ENCODE measurements around the gene USP17L18.
A peak's percentile ranks its signal among the peaks of the same experiment; 100 is the strongest.
"Not testable (repeated sequence)": the region's sequence is repeated elsewhere in the genome, so short reads cannot be mapped to it uniquely, and the experiment has no call there.

Gene USP17L18

DNA sequence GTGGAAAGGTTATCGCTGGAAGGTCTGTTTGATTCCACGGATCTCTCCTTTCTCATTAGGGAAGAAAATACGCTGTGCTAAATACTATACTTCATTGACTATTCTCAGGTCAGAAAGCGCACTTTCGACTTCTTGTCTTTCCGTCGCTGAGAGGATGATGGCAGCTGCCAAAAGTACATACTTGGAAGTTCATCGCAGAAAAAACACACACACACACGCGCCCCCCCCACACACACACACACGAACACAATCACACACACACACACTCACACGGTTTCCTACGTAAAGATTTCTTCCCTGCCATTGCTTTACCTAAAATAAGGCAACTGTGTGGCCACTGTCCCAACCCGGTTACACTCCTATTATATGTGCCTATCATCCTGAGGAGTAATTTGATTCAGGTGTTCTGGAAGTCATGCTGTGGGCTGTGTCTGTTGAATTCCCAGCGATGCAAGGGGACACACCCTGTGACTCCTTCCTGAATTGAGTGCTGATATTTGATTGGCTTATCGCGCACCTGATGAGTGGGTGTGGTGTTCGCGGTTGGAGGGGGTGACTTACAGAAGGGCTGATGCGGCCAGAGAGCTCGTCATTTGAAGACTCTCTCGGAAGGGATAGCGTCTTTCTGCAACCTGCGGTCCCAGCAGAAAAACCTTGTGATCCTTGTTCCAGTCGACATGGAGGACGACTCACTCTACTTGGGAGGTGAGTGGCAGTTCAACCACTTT, at the start of gene USP17L18:
Gene USP17L18 (plus strand): TSS at position 678 of the 728 bp plus-strand sequence. CDS start 0 bp downstream, at position 678.
- peak in 1 of 2 donors; percentile 0 for DNase-seq (ENCODE audit: extremely low read depth in 1 of 2, low read depth in 1 of 2)

GRCh38 chr4:9210357-9210756, 38.1 kb upstream of the USP17L18 start, which contains the start of gene USP17L10:
Gene USP17L10, plus strand, starts transcription at chr4:9210657. Its CDS starts 0 bp downstream, at chr4:9210657.
- DNase-seq (ENCODE audit: extremely low read depth in 1 of 2, low read depth in 1 of 2), result not testable (repeated sequence)

GRCh38 chr4:9214701-9215100, 33.7 kb upstream of the USP17L18 start:
- not testable (repeated sequence) for DNase-seq (ENCODE audit: extremely low read depth in 1 of 2, low read depth in 1 of 2)

DNA sequence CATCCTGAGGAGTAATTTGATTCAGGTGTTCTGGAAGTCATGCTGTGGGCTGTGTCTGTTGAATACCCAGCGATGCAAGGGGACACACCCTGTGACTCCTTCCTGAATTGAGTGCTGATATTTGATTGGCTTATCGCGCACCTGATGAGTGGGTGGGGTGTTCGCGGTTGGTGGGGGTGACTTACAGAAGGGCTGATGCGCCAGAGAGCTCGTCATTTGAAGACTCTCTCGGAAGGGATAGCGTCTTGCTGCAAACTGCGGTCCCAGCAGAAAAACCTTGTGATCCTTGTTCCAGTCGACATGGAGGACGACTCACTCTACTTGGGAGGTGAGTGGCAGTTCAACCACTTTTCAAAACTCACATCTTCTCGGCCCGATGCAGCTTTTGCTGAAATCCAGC, 33.3 kb upstream of the USP17L18 start, which contains the start of gene USP17L11:
Gene USP17L11 (plus strand): TSS at position 301 of the 400 bp plus-strand sequence. CDS start 0 bp downstream, at position 301.
- DNase-seq (ENCODE audit: extremely low read depth in 1 of 2, low read depth in 1 of 2), result not testable (repeated sequence)

DNA sequence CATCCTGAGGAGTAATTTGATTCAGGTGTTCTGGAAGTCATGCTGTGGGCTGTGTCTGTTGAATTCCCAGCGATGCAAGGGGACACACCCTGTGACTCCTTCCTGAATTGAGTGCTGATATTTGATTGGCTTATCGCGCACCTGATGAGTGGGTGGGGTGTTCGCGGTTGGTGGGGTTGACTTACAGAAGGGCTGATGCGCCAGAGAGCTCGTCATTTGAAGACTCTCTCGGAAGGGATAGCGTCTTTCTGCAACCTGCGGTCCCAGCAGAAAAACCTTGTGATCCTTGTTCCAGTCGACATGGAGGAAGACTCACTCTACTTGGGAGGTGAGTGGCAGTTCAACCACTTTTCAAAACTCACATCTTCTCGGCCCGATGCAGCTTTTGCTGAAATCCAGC, 28.6 kb upstream of the USP17L18 start, which contains the start of gene USP17L12:
Gene USP17L12 (plus strand): TSS at position 301 of the 400 bp plus-strand sequence. CDS start 0 bp downstream, at position 301.
- DNase-seq (ENCODE audit: extremely low read depth in 1 of 2, low read depth in 1 of 2), result not testable (repeated sequence)

DNA sequence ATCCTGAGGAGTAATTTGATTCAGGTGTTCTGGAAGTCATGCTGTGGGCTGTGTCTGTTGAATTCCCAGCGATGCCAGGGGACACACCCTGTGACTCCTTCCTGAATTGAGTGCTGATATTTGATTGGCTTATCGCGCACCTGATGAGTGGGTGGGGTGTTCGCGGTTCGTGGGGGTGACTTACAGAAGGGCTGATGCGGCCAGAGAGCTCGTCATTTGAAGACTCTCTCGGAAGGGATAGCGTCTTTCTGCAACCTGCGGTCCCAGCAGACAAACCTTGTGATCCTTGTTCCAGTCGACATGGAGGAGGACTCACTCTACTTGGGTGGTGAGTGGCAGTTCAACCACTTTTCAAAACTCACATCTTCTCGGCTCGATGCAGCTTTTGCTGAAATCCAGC, 23.8 kb upstream of the USP17L18 start, which contains the start of gene USP17L13:
Gene USP17L13 (plus strand): TSS at position 301 of the 400 bp plus-strand sequence. CDS start 0 bp downstream, at position 301.
- DNase-seq (ENCODE audit: extremely low read depth in 1 of 2, low read depth in 1 of 2), result not testable (repeated sequence)

- not testable (repeated sequence) for DNase-seq (ENCODE audit: extremely low read depth in 1 of 2, low read depth in 1 of 2)
These were observed 18.2 kb upstream of the USP17L18 start for GRCh38 chr4:9230249-9230648.

DNA sequence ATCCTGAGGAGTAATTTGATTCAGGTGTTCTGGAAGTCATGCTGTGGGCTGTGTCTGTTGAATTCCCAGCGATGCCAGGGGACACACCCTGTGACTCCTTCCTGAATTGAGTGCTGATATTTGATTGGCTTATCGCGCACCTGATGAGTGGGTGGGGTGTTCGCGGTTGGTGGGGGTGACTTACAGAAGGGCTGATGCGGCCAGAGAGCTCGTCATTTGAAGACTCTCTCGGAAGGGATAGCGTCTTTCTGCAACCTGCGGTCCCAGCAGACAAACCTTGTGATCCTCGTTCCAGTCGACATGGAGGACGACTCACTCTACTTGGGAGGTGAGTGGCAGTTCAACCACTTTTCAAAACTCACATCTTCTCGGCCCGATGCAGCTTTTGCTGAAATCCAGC, 14.3 kb upstream of the USP17L18 start, which contains the start of gene USP17L15:
Gene USP17L15 (plus strand): TSS at position 301 of the 400 bp plus-strand sequence. CDS start 0 bp downstream, at position 301.
- DNase-seq (ENCODE audit: extremely low read depth in 1 of 2, low read depth in 1 of 2), result not testable (repeated sequence)

GRCh38 chr4:9238461-9238860, 10.0 kb upstream of the USP17L18 start:
- not testable (repeated sequence) for DNase-seq (ENCODE audit: extremely low read depth in 1 of 2, low read depth in 1 of 2)

- not testable (repeated sequence) for DNase-seq (ENCODE audit: extremely low read depth in 1 of 2, low read depth in 1 of 2)
These were observed 4.9 kb upstream of the USP17L18 start, which contains the start of gene USP17L17 for GRCh38 chr4:9243579-9243978. Gene USP17L17, plus strand, starts transcription at chr4:9243879. Its CDS starts 0 bp downstream, at chr4:9243879.

GRCh38 chr4:9253078-9253477, 4.6 kb downstream of the USP17L18 start, which contains the start of gene USP17L19:
Gene USP17L19, plus strand, starts transcription at chr4:9253378. Its CDS starts 0 bp downstream, at chr4:9253378.
- DNase-seq (ENCODE audit: extremely low read depth in 1 of 2, low read depth in 1 of 2), result not testable (repeated sequence)

DNA sequence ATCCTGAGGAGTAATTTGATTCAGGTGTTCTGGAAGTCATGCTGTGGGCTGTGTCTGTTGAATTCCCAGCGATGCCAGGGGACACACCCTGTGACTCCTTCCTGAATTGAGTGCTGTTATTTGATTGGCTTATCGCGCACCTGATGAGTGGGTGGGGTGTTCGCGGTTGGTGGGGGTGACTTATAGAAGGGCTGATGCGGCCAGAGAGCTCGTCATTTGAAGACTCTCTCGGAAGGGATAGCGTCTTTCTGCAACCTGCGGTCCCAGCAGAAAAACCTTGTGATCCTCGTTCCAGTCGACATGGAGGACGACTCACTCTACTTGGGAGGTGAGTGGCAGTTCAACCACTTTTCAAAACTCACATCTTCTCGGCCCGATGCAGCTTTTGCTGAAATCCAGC, 9.4 kb downstream of the USP17L18 start, which contains the start of gene USP17L20:
Gene USP17L20 (plus strand): TSS at position 301 of the 400 bp plus-strand sequence. CDS start 0 bp downstream, at position 301.
- not testable (repeated sequence) for DNase-seq (ENCODE audit: extremely low read depth in 1 of 2, low read depth in 1 of 2)

DNA sequence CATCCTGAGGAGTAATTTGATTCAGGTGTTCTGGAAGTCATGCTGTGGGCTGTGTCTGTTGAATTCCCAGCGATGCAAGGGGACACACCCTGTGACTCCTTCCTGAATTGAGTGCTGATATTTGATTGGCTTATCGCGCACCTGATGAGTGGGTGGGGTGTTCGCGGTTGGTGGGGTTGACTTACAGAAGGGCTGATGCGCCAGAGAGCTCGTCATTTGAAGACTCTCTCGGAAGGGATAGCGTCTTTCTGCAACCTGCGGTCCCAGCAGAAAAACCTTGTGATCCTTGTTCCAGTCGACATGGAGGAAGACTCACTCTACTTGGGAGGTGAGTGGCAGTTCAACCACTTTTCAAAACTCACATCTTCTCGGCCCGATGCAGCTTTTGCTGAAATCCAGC, 14.1 kb downstream of the USP17L18 start, which contains the start of gene USP17L21:
Gene USP17L21 (plus strand): TSS at position 301 of the 400 bp plus-strand sequence. CDS start 0 bp downstream, at position 301.
- DNase-seq (ENCODE audit: extremely low read depth in 1 of 2, low read depth in 1 of 2), result not testable (repeated sequence)

DNA sequence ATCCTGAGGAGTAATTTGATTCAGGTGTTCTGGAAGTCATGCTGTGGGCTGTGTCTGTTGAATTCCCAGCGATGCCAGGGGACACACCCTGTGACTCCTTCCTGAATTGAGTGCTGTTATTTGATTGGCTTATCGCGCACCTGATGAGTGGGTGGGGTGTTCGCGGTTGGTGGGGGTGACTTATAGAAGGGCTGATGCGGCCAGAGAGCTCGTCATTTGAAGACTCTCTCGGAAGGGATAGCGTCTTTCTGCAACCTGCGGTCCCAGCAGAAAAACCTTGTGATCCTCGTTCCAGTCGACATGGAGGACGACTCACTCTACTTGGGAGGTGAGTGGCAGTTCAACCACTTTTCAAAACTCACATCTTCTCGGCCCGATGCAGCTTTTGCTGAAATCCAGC, 18.9 kb downstream of the USP17L18 start, which contains the start of gene USP17L22:
Gene USP17L22 (plus strand): TSS at position 301 of the 400 bp plus-strand sequence. CDS start 0 bp downstream, at position 301.
- DNase-seq (ENCODE audit: extremely low read depth in 1 of 2, low read depth in 1 of 2), result not testable (repeated sequence)

DNA sequence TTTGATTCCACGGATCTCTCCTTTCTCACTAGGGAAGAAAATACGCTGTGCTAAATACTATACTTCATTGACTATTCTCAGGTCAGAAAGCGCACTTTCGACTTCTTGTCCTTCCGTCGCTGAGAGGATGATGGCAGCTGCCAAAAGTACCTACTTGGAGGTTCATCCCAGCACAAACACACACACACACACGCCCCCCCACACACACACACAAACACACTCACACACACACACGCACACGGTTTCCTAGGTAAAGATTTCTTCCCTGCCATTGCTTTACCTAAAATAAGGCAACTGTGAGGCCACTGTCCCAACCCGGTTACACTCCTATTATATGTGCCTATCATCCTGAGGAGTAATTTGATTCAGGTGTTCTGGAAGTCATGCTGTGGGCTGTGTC, 23.3 kb downstream of the USP17L18 start:
- DNase-seq (ENCODE audit: extremely low read depth in 1 of 2, low read depth in 1 of 2), result peak in 1 of 2 donors; percentile 3

All from activated CD8-positive, alpha-beta memory T cell treated with anti-CD3 and anti-CD28 coated beads for 1 hour (primary cell).